GM12878 (cell line): Measurements from ENCODE around the gene HAP1. TPM values are rescaled to one million over a fixed set of nuclear protein-coding genes. Genes with fewer than 3 reads are reported as not detected.

Source experiments
- ATAC-seq: fragments of 200-7000 bp; cut with Tn5 transposase; 3 replicates; pipeline ENCODE4 v1.9.1; 2020; ENCODE audit warnings: mild to moderate bottlenecking, moderate library complexity
- BruUV-seq: library from RNA; stranded (reverse); fragments of 400-500 nt; replicated peaks from 2 replicates; lab custom pipeline; 2021; lab: Mats Ljungman, UMichigan
- CTCF ChIA-PET: fragments of 300-600 bp; sonication (Branson Sonifier 250); formaldehyde crosslinking; extraction: SDS; loops from one replicate; lab custom pipeline; 2021; ENCODE audit warnings: inconsistent platforms; lab: Yijun Ruan, JAX
- POLR2A ChIA-PET: fragments of 350-600 bp; formaldehyde crosslinking; extraction: SDS; loops from one replicate; lab custom pipeline; 2021; ENCODE audit warnings: inconsistent platforms; lab: Charles Lee
- RAD21 ChIA-PET: fragments of 300-600 bp; sonication (Branson Sonifier 250); formaldehyde crosslinking; loops from one replicate; lab custom pipeline; 2023; ENCODE audit warnings: antibody characterized with exemption; ENCODE audit not compliant: unreplicated experiment; lab: Charles Lee
- SMC1A ChIA-PET: fragments of 300-600 bp; sonication (Branson Sonifier 250); formaldehyde crosslinking; loops from one replicate; lab custom pipeline; 2023; ENCODE audit not compliant: unreplicated experiment, uncharacterized antibody; lab: Charles Lee
- DNase-seq: peaks from one replicate; pipeline ENCODE4 v3.0.0-alpha.2; 2011; ENCODE audit warnings: low read depth, low spot score
- FAIRE-seq: peaks from 3 replicates; lab custom pipeline; 2011; peaks lifted over from hg19 to GRCh38; lab: Jason Lieb, UNC
- H2AFZ ChIP-seq: 2 replicates; pipeline ENCODE4 v1.6.0; 2011; ENCODE audit warnings: low read depth, low read length, control low read depth; ENCODE audit not compliant: control insufficient read depth
- H3K27ac ChIP-seq: 2 replicates; pipeline ENCODE4 v1.5.1; 2011; ENCODE audit warnings: control low read depth; ENCODE audit not compliant: control insufficient read depth, insufficient read depth
- H3K27me3 ChIP-seq, 2 experiments: replicated peaks in 1 of 2; 2 replicates each; pipeline versions ENCODE4 v1.6.0 to v1.6.1; 2011; ENCODE audit warnings: low read length in 1 of 2; ENCODE audit not compliant: control insufficient read depth in 2 of 2, insufficient read depth in 2 of 2
- H3K36me3 ChIP-seq, 2 experiments: 2 replicates each; pipeline ENCODE4 v1.5.1; 2011; ENCODE audit warnings: low read length in 1 of 2; ENCODE audit not compliant: control insufficient read depth in 2 of 2, insufficient read depth in 2 of 2
- H3K4me1 ChIP-seq: 2 replicates; pipeline ENCODE4 v1.6.1; 2011; ENCODE audit warnings: mild to moderate bottlenecking, low read length, moderate library complexity, mixed read lengths; ENCODE audit not compliant: control insufficient read depth, insufficient read depth
- H3K4me2 ChIP-seq: 2 replicates; pipeline ENCODE4 v1.6.0; 2011; ENCODE audit warnings: control low read depth; ENCODE audit not compliant: control insufficient read depth, insufficient read depth
- H3K4me3 ChIP-seq: fragments of 200-600 bp; sonication (generic); 2 replicates; pipeline ENCODE4 v1.5.1; 2016
- H3K79me2 ChIP-seq: 2 replicates; pipeline ENCODE4 v1.6.0; 2011; ENCODE audit warnings: low read length; ENCODE audit not compliant: control insufficient read depth, insufficient read depth
- H3K9ac ChIP-seq: 2 replicates; pipeline ENCODE4 v1.8.0; 2011; ENCODE audit warnings: low read length, control low read depth, mixed read lengths; ENCODE audit not compliant: control insufficient read depth, insufficient read depth
- H3K9me3 ChIP-seq: replicated peaks from 3 replicates; pipeline ENCODE4 v1.5.1; 2011; ENCODE audit warnings: mild to moderate bottlenecking, low read length; ENCODE audit not compliant: control insufficient read depth, insufficient read depth
- H4K20me1 ChIP-seq: 2 replicates; pipeline ENCODE4 v1.6.0; 2011; ENCODE audit not compliant: control insufficient read depth, insufficient read depth
- CBFB ChIP-seq: IDR thresholded peaks from 2 replicates; pipeline ENCODE4 v1.6.1; 2016; ENCODE audit warnings: antibody characterized with exemption, low read depth
- CBX3 ChIP-seq: fragments of 200-600 bp; sonication (generic); IDR thresholded peaks from 2 replicates; pipeline ENCODE4 v1.6.1; 2016; ENCODE audit warnings: low read depth, borderline replicate concordance
- EZH2 ChIP-seq: IDR thresholded peaks from 2 replicates; pipeline ENCODE4 v1.6.1; 2012; ENCODE audit warnings: low read depth, mild to moderate bottlenecking, control low read depth, inconsistent platforms, low read length, borderline replicate concordance; ENCODE audit not compliant: control insufficient read depth
- GABPA ChIP-seq: IDR thresholded peaks from 2 replicates; pipeline ENCODE4 v1.6.1; 2014; ENCODE audit warnings: antibody characterized with exemption, low read depth, mild to moderate bottlenecking, inconsistent platforms
- MTA2 ChIP-seq: fragments of 450-650 bp; IDR thresholded peaks from 2 replicates; pipeline ENCODE4 v1.6.1; 2016; ENCODE audit warnings: low read depth, mild to moderate bottlenecking, moderate library complexity
- POLR2AphosphoS5 ChIP-seq: IDR thresholded peaks from 2 replicates; pipeline ENCODE4 v1.6.1; 2011; ENCODE audit warnings: mild to moderate bottlenecking, low read length, inconsistent platforms
- SP1 ChIP-seq: IDR thresholded peaks from one replicate; pipeline ENCODE4 v1.6.1; 2011; ENCODE audit warnings: low read depth, low read length
- TARDBP ChIP-seq: IDR thresholded peaks from 2 replicates; pipeline ENCODE4 v1.6.1; 2016; ENCODE audit warnings: borderline replicate concordance
- WGBS: methylation state at CpG from one replicate; pipeline ENCODE4 v1.1.6; 2016; ENCODE audit warnings: low lambda C conversion rate; ENCODE audit not compliant: insufficient replicate concordance, insufficient coverage; ENCODE audit errors: missing lambda C conversion rate; 5-methylcytosine and 5-hydroxymethylcytosine counted together
- in situ Hi-C: fragments of 300-500 bp; cut with MboI; formaldehyde crosslinking; loops from 9 replicates; pipeline ENCODE4 v1.14.3; 2018; ENCODE audit warnings: mixed read lengths
- intact Hi-C: fragments of 100-400 bp; cut with micrococcal nuclease; formaldehyde crosslinking; loops from one replicate; pipeline ENCODE4 v1.14.2; 2022; ENCODE audit not compliant: unreplicated experiment
- polyA plus RNA-seq, 11 experiments: library from polyadenylated mRNA; depleted of rRNA in 4 of 11; unstranded in 6 of 11; stranded (reverse) in 5 of 11; fragments of >200 nt; fragmentation: Nextera tagmentation in 4 of 11; fragmentation: Illumina TruSeq in 1 of 11; extraction: Ambion mirVana in 4 of 11; extraction: Trizol in 1 of 11; gene quantifications; 1 replicate in 1 of 11; 2 replicates in 10 of 11; pipeline versions ENCODE4 v1.2.1 to v1.2.3, GENCODE V29; 2011 to 2016; ENCODE audit warnings: inconsistent platforms in 2 of 11, missing spikeins in 2 of 11, low read depth in 1 of 11
- total RNA-seq, 4 experiments: library from RNA; depleted of rRNA in 3 of 4; stranded (reverse); fragments of >200 nt in 3 of 4; fragmentation: Illumina TruSeq in 1 of 4; extraction: Trizol in 1 of 4; gene quantifications; 2 replicates each; pipeline versions ENCODE4 v1.2.1 to v1.2.3, GENCODE V29; 2013 to 2021
- TF ChIP-seq, protein P1 (sequence below): IDR thresholded peaks from 2 replicates; pipeline ENCODE4 v1.6.1; 2011; ENCODE audit warnings: low read depth, mild to moderate bottlenecking, low read length, moderate library complexity, borderline replicate concordance; ENCODE audit errors: extremely low read depth

Gene HAP1
- total and polyA plus RNA-seq, 10 of the 15 experiments (the other 5 are each of a cell fraction or from before 2014, with no cell fraction given), result not detected

DNA sequence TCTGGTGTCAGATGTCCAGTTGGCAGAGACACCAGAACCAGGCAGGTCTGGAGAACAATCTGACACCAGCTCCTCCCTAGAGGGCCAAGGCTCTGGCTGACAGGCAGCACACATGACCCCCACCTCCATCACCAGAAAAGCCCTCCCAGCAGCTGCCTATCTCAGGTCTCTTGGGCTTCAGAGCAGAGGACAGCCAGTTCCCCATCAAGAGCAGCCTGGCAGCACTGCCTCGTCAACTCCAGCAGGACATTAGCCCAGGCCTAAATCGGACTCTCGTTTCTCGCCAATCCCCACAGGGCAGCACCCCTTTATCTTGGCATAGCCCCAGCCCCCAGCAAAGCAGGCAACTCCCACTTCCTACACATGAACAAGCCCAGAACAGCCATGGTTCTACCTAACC, 47.7 kb upstream of the HAP1 start:
- TF ChIP-seq CBX3 (no peak), EZH2 (no peak), MTA2 (no peak), GABPA (no peak), POLR2AphosphoS5 (no peak), CBFB (no peak), SP1 (no peak), TARDBP (no peak)
- TF ChIP-seq, protein P1, sequence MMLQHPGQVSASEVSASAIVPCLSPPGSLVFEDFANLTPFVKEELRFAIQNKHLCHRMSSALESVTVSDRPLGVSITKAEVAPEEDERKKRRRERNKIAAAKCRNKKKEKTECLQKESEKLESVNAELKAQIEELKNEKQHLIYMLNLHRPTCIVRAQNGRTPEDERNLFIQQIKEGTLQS, result no peak
- intact Hi-C loops, result no loop called here
- no peak overlapping the region for H3K4me2 ChIP-seq
- H3K27ac ChIP-seq, result no peak overlapping the region
- in situ Hi-C loops, result no loop called here
- H3K4me1 ChIP-seq, result peaks cover 13% of the 10 kb centered on the region
- ChIA-PET RAD21 (no interaction called here), CTCF (no interaction called here), POLR2A (no interaction called here), SMC1A (no interaction called here)
- no peak overlapping the region for H3K4me3 ChIP-seq
- no peaks in the 10 kb centered on the region for H3K79me2 ChIP-seq
- DNase-seq (no peak), ATAC-seq (no peak), FAIRE-seq (no peak)
- H4K20me1 ChIP-seq, result no peaks in the 10 kb centered on the region
- WGBS, result 32% methylated on average over 4 of the region's 4 CpGs
- no peaks in the 10 kb centered on the region; the same call in 2 of the 3 replicates for H3K9me3 ChIP-seq
- peaks cover 0 to 6% of the 10 kb centered on the region in 2 experiments; a peak in 2 of 4 replicates for H3K27me3 ChIP-seq
- no peak overlapping the region for H3K9ac ChIP-seq
- no peak overlapping the region for H2AFZ ChIP-seq
- BruUV-seq, result no TSS peak
- no peaks in the 10 kb centered on the region for H3K36me3 ChIP-seq
